Non-pigmented ciliary epithelial cell (primary cell): ENCODE data around the gene POC1A.
A peak's percentile ranks its signal among the peaks of the same experiment; 100 is the strongest.

Experiments used
- DNase-seq: peaks from one replicate; pipeline ENCODE4 v3.0.0-alpha.2; 2010; ENCODE audit warnings: low read depth

Gene POC1A

DNA sequence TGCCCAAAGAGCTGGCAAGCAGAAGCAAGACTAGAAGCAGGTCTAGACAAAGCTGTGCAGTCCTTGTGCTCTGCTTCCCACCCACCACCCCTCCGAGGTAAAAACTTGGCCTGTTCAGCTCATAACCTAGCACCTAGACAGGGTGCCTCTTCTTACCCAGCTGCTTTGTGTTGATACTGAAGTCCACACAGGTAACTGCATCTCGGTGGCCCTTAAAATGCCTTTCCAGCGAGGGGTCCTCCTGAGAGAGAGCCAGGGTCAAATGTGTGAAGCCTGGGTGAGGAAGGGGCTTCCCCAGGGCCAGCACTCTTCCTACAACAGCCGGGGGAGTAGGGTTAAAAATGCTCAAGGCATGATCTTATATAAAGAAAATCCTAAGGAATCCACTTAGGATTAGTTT lies 3.4 kb downstream of the POC1A start:
- no peak for DNase-seq

DNA sequence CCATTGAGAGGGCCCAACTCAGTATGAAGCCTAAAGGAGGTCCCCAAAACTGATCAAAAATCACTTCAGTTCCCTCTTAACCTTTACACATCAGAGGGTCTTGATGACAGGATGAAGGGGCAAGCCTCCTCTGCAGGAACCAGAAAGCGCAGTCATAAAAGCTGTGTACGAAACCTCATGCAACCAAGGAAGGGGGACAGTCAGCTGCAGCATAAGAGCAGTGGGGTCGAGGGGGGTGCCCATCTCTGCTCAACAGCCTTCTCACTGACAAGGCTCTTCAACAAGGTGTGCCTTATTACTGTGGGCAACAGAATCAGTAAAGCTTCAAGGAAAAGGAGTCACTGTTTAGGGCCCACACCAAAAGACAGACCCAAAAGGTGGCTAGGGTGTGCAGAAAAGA lies 3.9 kb downstream of the POC1A start:
- DNase-seq: no peak

DNA sequence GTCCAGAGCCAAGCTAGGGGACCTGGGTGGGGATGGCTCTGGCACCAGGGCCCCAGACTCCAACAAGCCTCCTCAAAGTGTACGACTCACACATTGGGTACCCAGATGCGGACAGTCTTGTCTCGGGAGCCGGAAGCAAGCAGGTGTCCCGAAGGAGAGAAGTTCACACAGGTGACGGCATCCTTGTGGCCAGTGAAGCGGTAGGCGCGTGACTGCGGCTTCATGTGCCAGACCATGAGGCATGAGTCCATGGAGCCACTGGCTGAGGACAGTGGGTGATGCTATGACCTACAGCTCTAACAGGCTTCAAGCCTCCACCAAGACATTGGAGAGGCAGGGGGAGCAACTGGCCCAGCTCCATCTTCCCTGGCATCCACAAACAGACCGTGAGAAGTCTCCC lies 4.5 kb downstream of the POC1A start:
- no peak for DNase-seq

DNA sequence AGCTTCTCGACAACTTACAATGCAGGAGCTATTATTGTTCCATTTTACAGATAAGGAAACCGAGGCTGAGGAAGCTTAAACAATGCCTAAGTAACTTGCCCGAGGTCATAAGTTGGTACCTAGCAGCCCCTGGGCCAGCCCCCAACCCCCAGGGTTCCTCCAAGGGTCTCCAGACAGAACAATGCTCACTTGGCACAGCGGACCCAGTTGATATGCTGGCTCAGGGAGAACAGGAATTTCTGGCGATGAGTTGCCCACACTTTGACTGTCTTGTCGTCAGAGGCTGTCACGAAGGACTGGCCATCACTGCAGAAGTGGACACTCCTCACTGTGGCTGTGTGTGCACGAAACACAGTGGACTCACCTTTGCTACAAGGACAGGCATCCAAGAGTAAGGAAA lies 5.2 kb downstream of the POC1A start:
- DNase-seq: no peak

DNA sequence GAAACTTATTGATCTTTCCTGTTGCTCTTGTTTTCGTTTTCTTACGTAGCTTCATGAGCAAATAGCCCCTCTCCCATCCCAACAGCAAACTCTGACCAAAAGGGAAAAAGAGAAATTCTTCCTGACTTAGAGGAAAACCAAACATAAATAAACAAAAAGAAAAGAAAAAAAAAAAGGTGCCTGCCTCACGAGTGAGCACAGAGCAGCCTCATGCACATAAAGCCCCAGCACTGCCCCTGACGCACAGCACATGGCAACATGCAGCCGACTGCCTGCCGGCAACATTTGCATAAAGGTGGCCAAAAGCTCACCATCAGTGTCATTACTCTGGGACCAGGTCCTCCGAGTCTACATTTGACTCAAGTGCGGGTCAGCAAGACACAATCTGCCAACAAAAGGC lies 6.4 kb downstream of the POC1A start:
- no peak for DNase-seq

DNA sequence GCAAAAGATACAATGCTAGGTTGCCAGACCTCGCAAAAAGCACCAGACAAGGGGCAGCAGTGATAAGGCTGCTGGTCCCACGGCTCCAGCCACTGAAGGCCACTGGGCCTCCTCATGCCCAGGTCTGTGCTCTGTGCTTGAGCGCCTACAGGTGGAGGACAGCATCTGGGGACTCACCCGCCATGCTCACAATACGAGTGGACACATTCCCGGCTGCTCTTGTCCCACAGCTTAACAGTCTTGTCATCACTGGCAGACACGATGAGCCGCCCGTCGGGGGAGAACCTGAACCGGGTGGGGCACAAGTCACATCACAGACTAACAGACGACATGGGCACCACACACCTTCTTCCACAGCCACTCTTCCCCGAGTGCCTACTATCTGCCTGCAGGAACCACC lies 7.4 kb downstream of the POC1A start:
- no peak for DNase-seq

DNA sequence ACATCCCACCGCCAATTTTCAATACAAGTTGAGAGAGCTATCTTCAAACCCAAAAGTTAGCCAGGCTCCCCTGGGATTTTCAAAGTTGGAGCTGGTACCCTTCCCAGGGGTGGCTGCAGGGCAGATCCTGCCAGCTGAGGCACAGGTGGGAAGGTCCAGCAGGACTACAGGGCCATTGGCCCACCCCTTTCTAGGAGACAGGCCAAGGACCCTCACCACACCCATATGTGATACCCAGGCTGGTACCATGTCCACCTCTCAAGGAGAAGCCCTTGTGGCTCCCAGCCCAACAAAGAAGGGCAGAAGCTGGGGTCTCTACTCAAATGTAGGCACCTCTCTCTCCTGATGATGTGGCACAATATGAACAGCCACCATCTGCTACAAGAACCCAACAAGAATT lies 8.0 kb downstream of the POC1A start:
- no peak for DNase-seq

DNA sequence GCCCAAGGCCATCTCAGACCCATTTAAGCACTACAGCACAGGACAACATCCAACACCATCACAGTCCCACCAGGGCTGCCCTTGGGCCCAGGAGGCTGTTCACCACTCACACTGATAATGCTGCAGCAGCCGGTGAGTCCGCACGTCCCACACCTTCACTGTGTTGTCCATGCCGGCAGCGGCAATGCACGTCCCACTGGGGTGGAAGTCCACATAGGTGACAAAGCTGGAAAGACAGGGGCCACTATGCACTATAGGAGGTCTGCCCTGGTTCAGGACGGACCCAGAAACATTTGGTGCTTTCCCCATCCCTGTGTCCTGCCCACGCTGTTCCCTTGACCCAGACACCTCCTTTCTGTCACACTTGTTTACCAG lies 8.5 kb downstream of the POC1A start:
- DNase-seq: no peak

DNA sequence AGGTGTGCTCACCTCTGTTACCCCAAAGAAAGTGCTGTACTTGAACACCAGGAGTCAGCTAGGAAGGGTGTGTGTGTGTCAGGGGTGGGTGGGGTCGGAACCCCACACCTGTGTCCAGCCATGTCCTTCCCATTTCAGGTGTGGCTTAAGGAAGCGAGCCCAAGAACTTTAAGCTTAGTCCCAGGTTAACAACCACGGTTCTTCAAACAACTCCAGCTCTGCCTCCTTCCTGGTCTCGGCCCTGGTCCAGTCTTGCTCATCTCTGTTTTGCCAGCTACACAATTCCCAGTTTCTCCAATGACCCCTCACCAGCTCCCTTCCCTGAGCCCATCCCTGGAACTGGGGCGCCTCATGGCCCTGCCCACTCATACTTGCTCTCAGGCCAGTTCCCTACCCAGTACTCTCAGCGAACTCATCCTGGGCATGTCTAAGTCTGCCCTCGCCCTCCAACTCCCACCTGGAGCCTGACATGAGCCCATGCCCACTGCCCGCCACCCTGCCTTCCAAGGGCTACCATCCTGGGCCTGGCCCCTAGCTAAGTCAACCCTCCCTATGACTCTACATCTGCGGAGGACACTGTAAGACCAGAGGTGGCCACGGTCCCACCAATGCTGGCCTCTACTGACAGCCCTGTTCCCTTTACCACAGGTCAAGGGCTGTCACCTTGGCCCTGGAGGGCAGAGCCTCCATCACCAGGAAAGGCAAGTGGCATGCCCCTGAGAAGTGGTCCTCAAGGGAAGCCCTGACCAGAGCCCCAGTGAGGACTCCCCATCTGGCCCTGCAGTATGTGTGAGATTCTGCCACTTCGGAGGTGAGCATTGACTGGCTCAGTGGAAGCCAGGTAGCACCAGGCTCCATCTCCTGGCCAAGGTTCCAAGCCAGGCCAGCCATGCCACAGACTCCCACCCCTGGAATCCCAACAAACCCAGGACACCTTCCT lies 9.2 kb downstream of the POC1A start:
- no peak for DNase-seq

DNA sequence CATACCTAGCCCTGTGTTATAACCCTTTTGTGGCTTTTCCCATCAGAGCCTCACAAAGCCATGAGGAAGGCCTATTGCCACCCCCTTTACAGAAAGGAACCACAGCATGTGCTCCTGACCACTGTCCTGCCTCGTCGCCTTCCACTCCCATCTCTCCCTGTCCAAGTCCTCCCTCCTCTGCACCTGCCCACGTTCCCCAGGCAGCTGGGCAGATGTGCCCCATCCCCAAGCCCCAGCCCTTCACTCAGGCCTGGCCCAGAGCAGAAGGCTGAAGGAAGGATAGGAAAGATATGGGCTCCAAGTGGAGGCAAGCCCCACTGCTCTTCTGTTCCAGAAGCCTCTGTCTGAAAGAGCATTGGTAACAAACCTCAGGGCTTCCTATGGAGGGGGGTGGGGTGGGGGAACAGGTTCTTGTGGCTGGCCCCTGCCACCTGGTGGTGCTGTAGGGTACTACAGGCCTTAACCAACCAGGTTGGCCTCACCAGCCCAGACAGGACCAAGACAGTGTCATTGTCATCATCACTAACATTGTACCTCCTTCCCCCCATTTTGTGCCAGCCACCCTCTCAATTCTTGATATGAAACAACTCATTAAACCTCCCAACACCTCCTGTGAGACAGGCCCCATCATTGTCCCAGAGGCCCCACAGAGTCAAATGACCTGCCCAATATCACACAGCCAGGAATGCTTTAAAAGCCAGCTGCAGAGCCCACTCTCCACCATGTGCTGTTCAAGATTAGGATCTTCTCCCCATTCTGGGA lies 10.0 kb downstream of the POC1A start:
- DNase-seq: peak; percentile 41

DNA sequence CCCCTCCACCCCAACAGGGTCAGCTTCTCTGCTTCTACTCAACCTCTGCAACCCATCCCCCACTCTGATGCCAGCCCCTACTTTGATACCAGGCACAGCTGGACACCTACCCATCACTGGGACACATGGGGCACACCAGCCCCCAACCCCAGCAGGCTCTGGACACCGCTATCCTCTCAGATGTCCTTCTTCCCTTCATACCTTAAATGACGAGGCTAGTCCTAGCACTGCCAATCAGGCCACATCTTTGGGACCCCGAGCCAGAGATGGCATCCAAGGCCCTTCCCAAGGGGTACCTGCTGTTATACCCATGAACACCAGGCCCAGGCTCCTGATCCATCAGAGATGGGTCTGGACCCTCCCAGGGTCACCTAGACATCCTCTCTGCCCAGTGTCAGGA lies 10.6 kb downstream of the POC1A start:
- no peak for DNase-seq

DNA sequence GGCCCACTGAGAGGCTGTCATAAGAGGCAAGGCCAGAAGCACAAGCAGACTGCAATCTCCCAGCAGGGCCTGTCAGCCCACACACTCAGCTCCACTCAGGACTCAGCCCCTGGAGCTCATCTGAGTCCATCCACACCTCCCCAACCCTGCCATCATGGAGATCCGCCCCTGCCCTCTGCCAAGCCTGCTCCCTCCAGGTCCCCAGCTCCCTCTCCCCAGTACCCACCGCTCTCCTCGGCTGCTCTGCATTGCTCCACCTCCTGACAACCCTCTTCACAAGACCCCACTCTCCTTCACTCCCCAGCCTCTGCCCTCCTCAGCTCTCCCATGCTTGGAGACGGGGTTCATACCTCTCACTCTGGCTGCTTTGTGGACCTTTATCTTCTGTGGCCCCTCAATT lies 11.1 kb downstream of the POC1A start:
- no peak for DNase-seq

DNA sequence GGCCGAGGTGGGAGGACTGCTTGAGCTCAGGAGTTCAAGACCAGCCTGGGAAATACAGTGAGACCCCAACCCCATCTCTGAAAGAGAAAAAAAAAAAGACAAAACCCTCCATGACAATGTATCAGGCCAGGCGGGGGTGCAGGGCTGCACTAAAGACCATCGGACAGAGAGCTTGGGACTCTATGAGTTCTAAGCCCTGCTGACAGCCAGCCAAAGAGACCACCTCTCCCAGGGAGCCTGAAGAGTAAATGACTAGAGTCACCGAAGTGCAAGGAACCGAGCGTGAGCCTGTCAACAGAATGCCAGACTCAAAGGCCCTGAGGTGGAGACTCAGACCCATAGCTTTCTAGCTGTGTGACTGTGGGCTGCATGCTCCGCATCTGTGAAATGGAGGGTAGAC lies 12.5 kb downstream of the POC1A start:
- no peak for DNase-seq

DNA sequence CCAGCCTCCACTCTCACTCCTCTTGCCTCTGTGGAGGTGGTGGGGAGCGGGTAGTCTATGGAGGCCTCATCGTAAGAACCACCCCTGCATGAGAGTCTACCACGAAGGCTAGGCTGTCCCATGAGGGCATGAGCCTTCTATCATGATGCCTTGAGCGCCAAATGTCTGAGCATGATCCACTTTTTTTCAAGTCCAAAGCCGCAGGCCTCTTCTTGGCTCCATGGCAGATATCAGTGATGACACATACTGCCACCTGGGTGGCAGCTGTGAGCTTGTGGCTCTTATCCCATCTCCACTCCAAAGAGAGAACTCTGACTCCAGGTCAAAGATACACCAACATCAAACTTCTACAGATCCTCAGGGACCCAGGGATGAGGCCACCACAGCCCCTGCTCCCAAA lies 13.5 kb downstream of the POC1A start:
- no peak for DNase-seq

DNA sequence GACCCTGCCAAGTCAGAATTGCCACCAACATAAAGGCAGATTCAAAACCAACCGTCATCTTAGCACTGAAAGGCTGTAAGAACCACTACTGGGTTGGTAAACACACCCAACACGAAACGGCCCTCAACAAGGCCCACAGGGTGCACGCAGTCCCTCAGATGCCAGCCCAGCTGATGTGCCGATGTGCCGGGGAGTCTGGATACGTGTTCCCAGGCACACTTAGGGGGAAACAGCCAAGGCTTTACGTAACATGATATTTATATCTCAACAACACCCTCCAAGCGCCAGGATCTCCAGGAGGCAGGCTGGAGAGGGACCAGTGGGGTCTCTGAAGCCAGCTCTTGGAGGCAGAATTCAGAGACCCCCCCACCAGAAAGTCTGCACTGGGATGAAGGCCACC lies 14.2 kb downstream of the POC1A start:
- no peak for DNase-seq

DNA sequence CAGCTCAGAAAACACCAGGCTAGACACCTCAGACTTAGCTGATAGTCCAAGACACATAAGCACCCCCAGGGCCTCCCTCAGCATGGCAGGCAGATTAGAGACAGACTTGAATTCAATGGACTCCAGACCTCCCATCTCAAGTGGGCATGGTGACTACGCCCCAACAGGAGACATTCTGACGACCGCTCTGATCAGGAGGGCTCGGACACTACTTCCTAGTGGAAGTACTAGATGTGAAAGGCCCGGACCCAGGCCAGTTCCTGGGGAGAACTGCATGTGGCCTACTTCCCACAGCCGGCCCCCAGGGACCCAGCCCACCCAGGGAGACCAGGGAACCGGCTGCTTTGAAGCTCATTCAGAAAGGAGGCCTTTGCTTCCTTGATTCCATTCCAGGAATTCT lies 16.9 kb downstream of the POC1A start:
- DNase-seq: no peak

DNA sequence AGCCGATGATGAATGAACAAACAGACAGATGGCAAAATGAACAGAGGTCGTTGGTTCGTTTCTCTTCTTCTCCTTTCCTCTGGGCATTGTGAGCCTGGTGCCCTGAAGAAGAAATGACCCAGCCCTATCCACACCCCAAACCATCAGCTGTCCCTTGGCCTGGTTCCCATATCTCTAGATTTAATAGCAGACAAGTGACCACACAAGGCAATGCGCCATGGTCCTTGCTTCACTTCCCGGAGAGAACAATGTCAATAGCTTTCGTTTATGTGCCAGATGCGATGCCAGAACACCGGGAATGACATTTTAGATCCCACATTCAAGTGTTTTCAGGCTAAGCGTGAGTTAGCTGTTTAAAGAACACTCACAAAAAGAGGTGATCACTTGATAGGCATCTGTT lies 17.7 kb downstream of the POC1A start:
- DNase-seq: no peak

DNA sequence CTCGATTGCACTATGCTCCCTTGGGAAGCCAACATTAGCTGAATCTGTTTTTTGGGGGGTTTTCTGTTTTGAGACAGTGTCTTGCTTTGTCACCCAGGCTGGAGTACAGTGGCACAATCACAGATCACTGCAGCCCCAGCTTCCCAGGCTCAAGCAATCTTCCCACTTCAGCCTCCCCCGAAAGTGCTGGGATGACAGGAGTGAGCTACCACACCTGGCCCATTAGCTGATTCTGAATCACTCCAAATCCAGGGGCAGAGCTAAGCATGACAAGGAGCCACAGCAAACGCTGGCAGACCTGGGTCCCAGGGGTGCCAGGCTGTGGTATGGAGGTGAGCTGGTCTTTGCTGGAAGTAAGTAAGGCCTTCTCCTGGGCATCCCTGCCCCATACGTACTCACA lies 18.9 kb downstream of the POC1A start:
- no peak for DNase-seq

DNA sequence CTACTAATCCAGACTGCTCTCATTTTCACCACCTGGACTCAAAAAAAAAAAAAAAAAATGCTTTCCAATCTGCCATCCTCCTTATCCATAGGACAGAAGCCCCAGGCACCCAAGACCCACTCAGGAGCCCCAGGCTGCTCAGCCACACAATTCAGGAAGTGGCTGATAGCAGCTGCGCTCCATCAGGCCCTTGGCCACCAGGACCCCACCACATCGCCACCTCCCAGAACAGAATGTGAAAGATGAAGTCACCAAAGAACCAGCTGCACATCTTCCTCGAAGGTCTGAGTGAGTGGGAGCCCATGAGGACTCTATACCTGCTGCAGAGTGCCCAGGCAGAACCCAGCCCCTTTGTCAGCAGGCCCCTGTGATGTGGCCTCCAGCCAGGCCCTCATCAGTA lies 19.5 kb downstream of the POC1A start:
- no peak for DNase-seq

DNA sequence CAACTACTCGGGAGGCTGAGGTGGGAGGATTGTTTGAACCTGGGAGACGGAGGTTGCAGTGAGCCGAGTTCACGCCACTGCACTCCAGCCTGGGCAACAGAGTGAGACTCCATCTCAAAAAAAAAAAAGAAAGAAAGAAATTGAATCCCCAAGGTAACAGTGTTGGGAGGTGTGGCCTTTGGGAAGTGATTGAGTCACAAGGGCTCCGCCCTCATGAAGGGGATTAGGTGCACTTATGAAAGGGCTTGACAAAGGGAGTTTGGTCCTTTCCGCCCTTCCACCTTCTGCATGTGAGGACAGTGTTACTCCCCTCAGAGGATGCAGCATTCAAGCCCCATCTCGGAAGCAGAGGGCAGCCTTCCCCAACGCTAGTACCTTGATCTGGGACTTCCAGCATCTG lies 21.3 kb downstream of the POC1A start:
- DNase-seq: no peak

DNA sequence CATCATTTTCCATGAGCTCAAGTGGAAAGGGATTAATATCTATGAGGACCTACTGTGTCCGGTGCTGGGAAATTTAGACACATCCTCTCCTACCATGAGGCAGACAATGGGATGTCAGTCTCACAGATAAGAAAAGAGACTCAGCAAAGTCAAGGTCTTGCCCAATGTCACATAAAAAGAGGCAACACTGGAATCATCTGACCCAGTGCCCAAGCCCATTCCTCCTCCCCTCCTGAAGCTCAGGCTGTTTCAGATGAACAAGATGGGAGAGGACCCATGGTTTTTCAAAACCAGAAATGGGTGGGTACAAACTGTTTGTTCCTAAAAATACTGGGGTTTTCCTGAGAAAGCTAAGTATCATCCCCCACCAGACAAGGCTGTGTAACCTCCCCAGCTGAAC lies 22.2 kb downstream of the POC1A start:
- no peak for DNase-seq

DNA sequence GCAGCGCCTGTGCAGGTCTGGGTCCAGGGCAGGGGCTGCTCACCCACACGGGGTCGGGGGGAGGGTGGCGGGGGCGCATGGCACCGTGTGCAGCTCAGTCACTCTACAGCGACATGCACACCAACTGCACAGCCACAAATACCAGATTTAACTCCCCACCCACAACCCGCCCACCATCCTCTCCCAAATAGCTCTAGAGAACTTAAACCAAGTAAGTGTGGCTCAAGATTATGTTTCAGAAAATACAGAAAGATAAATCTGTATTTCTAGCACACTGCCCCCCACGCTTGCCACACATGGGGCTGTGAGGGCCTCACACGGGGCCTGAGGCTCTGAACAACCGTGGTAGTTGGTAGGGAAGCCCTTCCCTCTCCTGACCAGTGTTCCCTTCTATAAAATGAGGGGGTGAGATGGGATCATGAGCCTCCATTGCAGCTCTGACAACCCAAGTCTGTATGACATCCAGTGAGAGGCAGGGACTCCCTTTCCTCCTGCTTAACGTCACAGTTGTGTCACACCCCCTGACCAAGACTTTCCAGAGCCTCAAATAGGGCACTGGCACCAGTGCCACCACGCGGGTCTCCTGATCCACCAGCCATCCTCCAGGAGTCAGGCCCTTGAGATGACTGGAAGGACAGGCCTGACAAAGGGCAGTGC lies 23.1 kb downstream of the POC1A start:
- DNase-seq: no peak

DNA sequence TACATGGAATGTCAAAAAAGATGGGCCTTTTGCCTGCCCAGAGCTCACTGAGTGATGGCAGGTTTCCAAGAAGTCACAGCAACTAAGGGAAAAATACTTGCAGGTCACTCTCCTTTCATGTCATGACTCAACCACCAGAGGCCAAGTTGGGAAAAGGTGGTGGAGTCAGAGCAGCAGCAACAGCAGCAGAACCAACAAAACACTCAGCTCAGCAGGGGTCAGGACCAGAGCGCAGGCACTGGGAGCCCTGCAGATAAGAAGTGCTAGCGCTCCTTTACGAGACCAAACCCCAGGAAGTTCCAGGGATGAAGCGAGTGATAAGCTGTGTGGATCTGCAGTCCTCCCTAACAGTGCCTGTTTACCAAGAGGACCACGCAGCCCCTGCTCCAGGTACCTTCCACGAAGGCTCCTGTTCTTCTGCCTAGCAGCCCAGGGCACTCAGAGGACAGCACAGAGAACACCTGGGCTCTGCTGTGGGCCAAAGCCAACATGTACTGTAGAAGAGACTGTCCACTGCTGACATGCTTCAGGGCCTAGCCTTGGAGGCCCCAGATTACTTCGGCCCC lies 26.0 kb downstream of the POC1A start:
- DNase-seq: peak; percentile 15
